Tibial artery (tissue), 4 donors: Measurements from ENCODE around the gene MYOG.
A peak's percentile ranks its signal among the peaks of the same experiment; 100 is the strongest.

Source experiments
- DNase-seq, 2 donors: peaks; one replicate each; pipeline ENCODE4 v3.0.0-alpha.2; 2019
- H3K27ac ChIP-seq, 2 donors: fragments of 200-600 bp; sonication (generic) in 1 of 2; 1 replicate in 1 of 2; 2 replicates in 1 of 2; pipeline ENCODE4 v1.5.1; 2018 to 2019; ENCODE audit warnings: mild to moderate bottlenecking in 1 of 2
- H3K27me3 ChIP-seq, 2 donors: fragments of 200-600 bp; sonication (generic) in 1 of 2; one replicate each; pipeline versions ENCODE4 v1.5.1 to v1.6.0; 2016 to 2019
- H3K36me3 ChIP-seq, 3 donors: fragments of 200-600 bp; sonication (generic) in 2 of 3; one replicate each; pipeline ENCODE4 v1.5.1; 2016 to 2019; ENCODE audit warnings: mild to moderate bottlenecking in 2 of 3
- H3K4me1 ChIP-seq, 4 donors: fragments of 200-600 bp; sonication (generic) in 2 of 4; 1 replicate in 3 of 4; 2 replicates in 1 of 4; pipeline ENCODE4 v1.5.1; 2016 to 2019
- H3K4me3 ChIP-seq, 2 donors: fragments of 200-600 bp; sonication (generic) in 1 of 2; 1 replicate in 1 of 2; 2 replicates in 1 of 2; pipeline ENCODE4 v1.5.1; 2018 to 2019; ENCODE audit warnings: mild to moderate bottlenecking in 2 of 2
- H3K9me3 ChIP-seq, 3 donors: fragments of 200-600 bp; sonication (generic) in 1 of 3; one replicate each; pipeline ENCODE4 v1.5.1; 2016 to 2019
- CTCF ChIP-seq, 2 experiments: fragments of 200-600 bp in 1 of 2; fragments of 450-650 bp in 1 of 2; IDR thresholded peaks; one replicate each; pipeline ENCODE4 v1.5.1; 2017 to 2019; ENCODE audit warnings: antibody characterized with exemption in 2 of 2, mild to moderate bottlenecking in 1 of 2, moderate library complexity in 1 of 2
- intact Hi-C: fragments of 100-400 bp; cut with DNase I; formaldehyde crosslinking; loops from one replicate; pipeline ENCODE4 v1.15.0; 2023; ENCODE audit warnings: low total_unique reads

Gene MYOG

GRCh38 chr1:203039609-203040512 is 46.0 kb downstream of the MYOG start:
- no peaks in the 10 kb centered on the region for H3K9me3 ChIP-seq
- intact Hi-C loops = loop anchor here (2.0 to 5.0 kb wide), 3 partner anchors 72 to 287 kb away; no protein-coding TSS in a partner anchor
- H3K4me3 ChIP-seq = no peak overlapping the region
- H3K36me3 ChIP-seq = no peaks in the 10 kb centered on the region
- H3K27ac ChIP-seq = no peak overlapping the region
- peaks cover 0 to 26% (median 17%) of the 10 kb centered on the region in 4 donors for H3K4me1 ChIP-seq
- peak in 1 of 2 donors; percentile 54 for DNase-seq
- H3K27me3 ChIP-seq = peaks cover 0 to 2% of the 10 kb centered on the region in 2 donors
- no peak for TF ChIP-seq CTCF (IDR thresholded peaks at IDR 0.05)

- peak; percentile 91 to 96 for TF ChIP-seq CTCF (IDR thresholded peaks at IDR 0.05)
- H3K4me1 ChIP-seq = peaks cover 0 to 26% (median 17%) of the 10 kb centered on the region in 4 donors
- no peak overlapping the region for H3K4me3 ChIP-seq
- peak; percentile 76 to 79 for DNase-seq
- H3K27ac ChIP-seq = peak overlapping the region; percentile 56 to 76
- intact Hi-C loops = loop anchor here (5.0 kb wide), 1 partner anchor 288 kb away; no protein-coding TSS in a partner anchor
- no peaks in the 10 kb centered on the region for H3K36me3 ChIP-seq
- H3K27me3 ChIP-seq = no peaks in the 10 kb centered on the region
- H3K9me3 ChIP-seq = no peaks in the 10 kb centered on the region
Measured at GRCh38 chr1:203038891-203039608, 46.8 kb downstream of the MYOG start.

GRCh38 chr1:203038217-203038741 is 47.5 kb downstream of the MYOG start:
- peak; percentile 53 to 88 for DNase-seq
- no peaks in the 10 kb centered on the region for H3K36me3 ChIP-seq
- peak in 1 of 2 experiments; percentile 16 for TF ChIP-seq CTCF (IDR thresholded peaks at IDR 0.05)
- no peak overlapping the region for H3K4me3 ChIP-seq
- no peaks in the 10 kb centered on the region for H3K9me3 ChIP-seq
- no peaks in the 10 kb centered on the region for H3K27me3 ChIP-seq
- intact Hi-C loops = loop anchor here (5.0 kb wide), 1 partner anchor 289 kb away; no protein-coding TSS in a partner anchor
- H3K4me1 ChIP-seq = peaks cover 0 to 26% (median 17%) of the 10 kb centered on the region in 4 donors
- H3K27ac ChIP-seq = peak overlapping the region; percentile 56 to 76

- H3K27ac ChIP-seq = peak overlapping the region; percentile 56 to 76
- H3K36me3 ChIP-seq = no peaks in the 10 kb centered on the region
- H3K4me3 ChIP-seq = no peak overlapping the region
- peak in 1 of 2 donors; percentile 62 for DNase-seq
- peaks cover 0 to 26% (median 17%) of the 10 kb centered on the region in 4 donors for H3K4me1 ChIP-seq
- no peaks in the 10 kb centered on the region for H3K9me3 ChIP-seq
- no peak for TF ChIP-seq CTCF (IDR thresholded peaks at IDR 0.05)
- intact Hi-C loops = loop anchor here (5.0 kb wide), 1 partner anchor 290 kb away; no protein-coding TSS in a partner anchor
- H3K27me3 ChIP-seq = no peaks in the 10 kb centered on the region
Measured at GRCh38 chr1:203037509-203038190, 48.2 kb downstream of the MYOG start.

GRCh38 chr1:203036537-203036936 is 49.3 kb downstream of the MYOG start:
- no peak for DNase-seq
- Histone ChIP-seq H3K27ac (no peak overlapping the region), H3K36me3 (no peaks in the 10 kb centered on the region), H3K4me3 (no peak overlapping the region), H3K27me3 (no peaks in the 10 kb centered on the region), H3K4me1 (peaks cover 0 to 26% (median 17%) of the 10 kb centered on the region in 4 donors), H3K9me3 (no peaks in the 10 kb centered on the region)
- no peak for TF ChIP-seq CTCF (IDR thresholded peaks at IDR 0.05)
- intact Hi-C loops = loop anchor here (5.0 kb wide), 1 partner anchor 291 kb away; no protein-coding TSS in a partner anchor
